ENCODE results near the gene DHTKD1. TPM values are rescaled to one million over a fixed set of nuclear protein-coding genes. Genes with fewer than 3 reads are reported as not detected.

The DHTKD1 gene
- total and polyA plus RNA-seq, 2 of the 4 experiments (the other 2 are of a cell fraction): 13.9 to 20.3 TPM

- H2BK15ac ChIP-seq (ENCODE audit: low read depth, low read length): no peak overlapping the region
- in situ Hi-C loops (cut with MboI; ENCODE audit: low sequenced_read_pairs) (no loop called here), intact Hi-C loops (cut with micrococcal nuclease) (no loop called here), dilution Hi-C loops (cut with HindIII; ENCODE audit: low sequenced_read_pairs, unreplicated experiment) (no loop called here)
- H4K5ac ChIP-seq (ENCODE audit: low read depth, low read length): no peak overlapping the region
- no peaks in the 10 kb centered on the region for H3K27me3 ChIP-seq (ENCODE audit: control insufficient read depth, insufficient read depth, low read length)
- CTCF ChIA-PET: no interaction called here
- H2BK20ac ChIP-seq (ENCODE audit: low read depth, low read length): no peak overlapping the region
- WGBS, 2 experiments (ENCODE audit: extremely low coverage in 2 of 2, insufficient read length in 1 of 2): no CpG with 5 or more reads among the region's 5 CpGs
- H3K9me3 ChIP-seq (ENCODE audit: control insufficient read depth, insufficient read depth, low read length): no peaks in the 10 kb centered on the region
- H3K36me3 ChIP-seq (ENCODE audit: control insufficient read depth, insufficient read depth, low read length): peaks cover 48% of the 10 kb centered on the region
- no peaks in the 10 kb centered on the region for H3K4me1 ChIP-seq (ENCODE audit: control insufficient read depth, insufficient read depth, low read length)
- H4K20me1 ChIP-seq (ENCODE audit: insufficient read depth, low read length): no peaks in the 10 kb centered on the region
- no peak overlapping the region for H3K14ac ChIP-seq (replicated peaks; ENCODE audit: low read depth, low read length)
- H3K23ac ChIP-seq (ENCODE audit: low read depth, low read length): no peak overlapping the region
- H3K9ac ChIP-seq (ENCODE audit: low read depth, low read length): no peak overlapping the region
- DNase-seq (no peak), ATAC-seq (ENCODE audit: low read depth) (no peak)
- no peak overlapping the region for H3K4ac ChIP-seq (ENCODE audit: low read depth, low read length)
- no peak overlapping the region for H2AK9ac ChIP-seq (replicated peaks; ENCODE audit: low read depth, low read length, poor library complexity)
- H2BK120ac ChIP-seq (ENCODE audit: low read depth, low read length): no peak overlapping the region
- H3K18ac ChIP-seq (ENCODE audit: low read depth, low read length): no peak overlapping the region
- H3K4me2 ChIP-seq (ENCODE audit: low read depth, low read length): no peak overlapping the region
- POLR2A ChIA-PET (ENCODE audit: unreplicated experiment): no interaction called here
- H2AK5ac ChIP-seq (ENCODE audit: low read depth, low read length): no peak overlapping the region
- H2BK5ac ChIP-seq (ENCODE audit: low read depth, low read length, poor library complexity, severe bottlenecking): no peak overlapping the region
- TF ChIP-seq USF2 (IDR thresholded peaks at IDR 0.05; ENCODE audit: low read depth, low read length) (no peak), CHD1 (IDR thresholded peaks at IDR 0.05; ENCODE audit: low read depth, low read length) (no peak), RAD21 (IDR thresholded peaks at IDR 0.05; ENCODE audit: low read length) (no peak), MAZ (IDR thresholded peaks at IDR 0.05; ENCODE audit: borderline replicate concordance, low read depth, low read length) (no peak), RCOR1 (IDR thresholded peaks at IDR 0.05; ENCODE audit: insufficient replicate concordance, low read length) (no peak), SMC3 (IDR thresholded peaks at IDR 0.05; ENCODE audit: low read depth, low read length) (no peak), CTCF (conservative IDR thresholded peaks at IDR 0.05; ENCODE audit: low read depth, low read length) (no peak), FOS (IDR thresholded peaks at IDR 0.05; ENCODE audit: low read depth, low read length) (no peak), NFE2L2 (IDR thresholded peaks at IDR 0.05; ENCODE audit: low read depth, low read length) (no peak), POLR2A (IDR thresholded peaks at IDR 0.05; ENCODE audit: low read depth, low read length) (no peak), MAFK (IDR thresholded peaks at IDR 0.05; ENCODE audit: low read depth, low read length) (no peak), RFX5 (IDR thresholded peaks at IDR 0.05; ENCODE audit: low read depth, low read length) (no peak), CEBPB (IDR thresholded peaks at IDR 0.05; ENCODE audit: low read depth, low read length) (no peak), MXI1 (IDR thresholded peaks at IDR 0.05; ENCODE audit: borderline replicate concordance, low read depth, low read length) (no peak), BHLHE40 (IDR thresholded peaks at IDR 0.05; ENCODE audit: low read depth, low read length) (no peak), ELK1 (IDR thresholded peaks at IDR 0.05; ENCODE audit: borderline replicate concordance, low read depth, low read length) (no peak)
- peaks cover 3% of the 10 kb centered on the region for H3K9me1 ChIP-seq (ENCODE audit: insufficient read depth, low read length)
- H2AFZ ChIP-seq (replicated peaks; ENCODE audit: low read length, poor library complexity): no peak overlapping the region
- no peak overlapping the region for H4K8ac ChIP-seq (ENCODE audit: low read depth in 2 of 2, low read length in 2 of 2)
- no peak overlapping the region for H4K91ac ChIP-seq (ENCODE audit: insufficient read depth, low read depth, low read length)
- no TSS peak for BruUV-seq (replicated peaks)
- H3K4me3 ChIP-seq (ENCODE audit: insufficient read depth, low read depth, low read length): no peak overlapping the region
- no peak overlapping the region for H3K27ac ChIP-seq (ENCODE audit: insufficient read depth, low read length)
- peaks cover 0 to 12% of the 10 kb centered on the region in 2 experiments; a peak in 1 of 4 replicates for H3K79me1 ChIP-seq (ENCODE audit: low read depth in 1 of 2, low read length in 2 of 2)
- H3K56ac ChIP-seq (ENCODE audit: extremely low read depth, insufficient read depth, low read length): no peak overlapping the region
These were observed 91.9 kb downstream of the DHTKD1 start for GRCh38 chr10:12160664-12161063.

Data from IMR-90 (cell line).